ENCODE data around the gene SCRN1. TPM values are rescaled to one million over a fixed set of nuclear protein-coding genes. Genes with fewer than 3 reads are reported as not detected.

The SCRN1 gene
- total RNA-seq, 1 experiment from 2014 or later: 37.9 TPM

DNA sequence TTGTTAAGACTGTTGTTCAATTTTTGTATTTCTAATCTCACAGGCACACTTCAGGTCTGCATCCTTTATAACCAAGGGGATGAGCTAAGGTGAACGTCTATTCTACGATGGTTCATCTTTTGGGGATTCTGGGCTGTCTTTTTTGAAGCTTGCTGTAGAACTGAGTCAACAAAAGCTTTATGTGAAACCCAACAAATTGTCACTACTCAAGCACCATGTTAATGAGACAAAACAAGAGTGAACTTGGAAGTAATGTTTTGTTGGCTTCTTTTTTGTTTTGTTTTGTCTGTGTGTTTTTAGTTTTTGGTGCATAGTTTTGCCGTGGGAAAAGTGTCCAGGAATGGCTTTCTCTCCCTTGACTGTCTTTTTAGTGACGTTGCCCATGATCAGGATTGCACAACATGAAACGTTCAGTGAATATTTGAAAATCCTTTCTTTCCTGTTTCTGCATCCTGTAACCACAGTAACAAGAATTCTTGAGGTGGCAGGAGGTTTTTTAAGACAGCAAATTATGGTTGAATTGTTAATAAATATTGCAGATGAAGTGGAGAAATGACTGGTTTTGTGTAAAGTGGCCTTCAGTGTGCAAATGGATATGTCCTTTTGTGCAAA, 117.7 kb downstream of the SCRN1 start:
- POLR2A ChIA-PET (ENCODE audit: unreplicated experiment): no interaction called here
- no peaks in the 10 kb centered on the region for H3F3A ChIP-seq (ENCODE audit: low read length, unreplicated experiment)
- CTCF ChIA-PET: no interaction called here
- DNase-seq: no peak
- H3K9me3 ChIP-seq (ENCODE audit: low read length): no peaks in the 10 kb centered on the region
- no peaks in the 10 kb centered on the region for H3K27me3 ChIP-seq (ENCODE audit: low read length)
- no peak overlapping the region for H3K4me3 ChIP-seq (ENCODE audit: low read length)
- H3K4me2 ChIP-seq (ENCODE audit: low read length): no peak overlapping the region
- no peak overlapping the region for H2AFZ ChIP-seq (ENCODE audit: low read length)
- no peak overlapping the region for H3K9ac ChIP-seq (ENCODE audit: low read length)
- no peaks in the 10 kb centered on the region for H3K36me3 ChIP-seq (ENCODE audit: low read depth, low read length)
- TF ChIP-seq, protein P1, sequence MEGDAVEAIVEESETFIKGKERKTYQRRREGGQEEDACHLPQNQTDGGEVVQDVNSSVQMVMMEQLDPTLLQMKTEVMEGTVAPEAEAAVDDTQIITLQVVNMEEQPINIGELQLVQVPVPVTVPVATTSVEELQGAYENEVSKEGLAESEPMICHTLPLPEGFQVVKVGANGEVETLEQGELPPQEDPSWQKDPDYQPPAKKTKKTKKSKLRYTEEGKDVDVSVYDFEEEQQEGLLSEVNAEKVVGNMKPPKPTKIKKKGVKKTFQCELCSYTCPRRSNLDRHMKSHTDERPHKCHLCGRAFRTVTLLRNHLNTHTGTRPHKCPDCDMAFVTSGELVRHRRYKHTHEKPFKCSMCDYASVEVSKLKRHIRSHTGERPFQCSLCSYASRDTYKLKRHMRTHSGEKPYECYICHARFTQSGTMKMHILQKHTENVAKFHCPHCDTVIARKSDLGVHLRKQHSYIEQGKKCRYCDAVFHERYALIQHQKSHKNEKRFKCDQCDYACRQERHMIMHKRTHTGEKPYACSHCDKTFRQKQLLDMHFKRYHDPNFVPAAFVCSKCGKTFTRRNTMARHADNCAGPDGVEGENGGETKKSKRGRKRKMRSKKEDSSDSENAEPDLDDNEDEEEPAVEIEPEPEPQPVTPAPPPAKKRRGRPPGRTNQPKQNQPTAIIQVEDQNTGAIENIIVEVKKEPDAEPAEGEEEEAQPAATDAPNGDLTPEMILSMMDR (conservative IDR thresholded peaks at IDR 0.05; ENCODE audit: low read depth, low read length): no peak
- TF ChIP-seq EZH2phosphoT487 (IDR thresholded peaks at IDR 0.05; ENCODE audit: borderline replicate concordance, low read length) (no peak), EZH2 (IDR thresholded peaks at IDR 0.05; ENCODE audit: low read length, unreplicated experiment) (no peak)
- intact Hi-C loops (cut with micrococcal nuclease): loop anchor here (10.0 kb wide), 1 partner anchor 237 kb away; no protein-coding TSS in a partner anchor
- H3K79me2 ChIP-seq (ENCODE audit: low read length): no peaks in the 10 kb centered on the region
- H3K4me1 ChIP-seq (ENCODE audit: insufficient read depth, low read length): no peaks in the 10 kb centered on the region
- no peak for ATAC-seq
- no peak overlapping the region for H3K27ac ChIP-seq (ENCODE audit: low read length)
- no peaks in the 10 kb centered on the region for H4K20me1 ChIP-seq (ENCODE audit: low read length)
- no peaks in the 10 kb centered on the region for H3K9me2 ChIP-seq (replicated peaks; ENCODE audit: low read length)
- no TSS peak for BruUV-seq (replicated peaks)

Other genes with a start within 250 kb of the SCRN1 start
- gene WIPF3, start 183.3 kb downstream of the SCRN1 start, total RNA-seq (2014; rRNA removed): 3.3 and 3.4 TPM in 2 replicates
- gene FKBP14, start 36.9 kb upstream of the SCRN1 start, total RNA-seq (2014; rRNA removed): 9.0 and 10.1 TPM in 2 replicates
- 8.4 and 10.4 TPM in 2 replicates for gene PLEKHA8, start 38.6 kb upstream of the SCRN1 start, total RNA-seq (2014; rRNA removed)
- gene MTURN, start 145.2 kb upstream of the SCRN1 start, total RNA-seq (2014; rRNA removed): 5.4 and 6.3 TPM in 2 replicates